ENCODE results near the gene PCSK5. TPM values are rescaled to one million over a fixed set of nuclear protein-coding genes. Genes with fewer than 3 reads are reported as not detected.

PCSK5 gene
- polyA plus RNA-seq, 3 donors, result 4.8 to 13.0 (median 7.1) TPM

DNA sequence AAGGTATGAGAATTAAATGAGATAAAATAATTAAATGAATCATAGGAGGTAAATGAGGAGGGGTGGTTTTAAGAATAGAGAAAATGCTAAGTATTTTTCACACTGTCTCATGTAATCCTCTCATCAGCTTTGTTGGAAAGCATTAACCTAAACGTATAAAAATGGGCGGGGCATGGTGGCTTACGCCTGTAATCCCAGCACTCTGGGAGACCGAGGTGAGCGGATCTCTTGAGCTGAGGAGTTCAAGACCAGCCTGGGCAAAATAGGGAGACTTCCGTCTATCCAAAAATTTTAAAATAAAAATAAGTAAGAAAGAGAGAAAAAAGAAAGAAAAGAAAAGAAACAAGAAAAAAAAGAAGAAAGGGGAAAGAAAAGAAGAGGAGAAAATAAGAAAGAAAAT is 505.7 kb downstream of the PCSK5 start:
- peaks cover 7 to 11% of the 10 kb centered on the region in 2 donors for H3K36me3 Mint-ChIP-seq
- H3K79me2 ChIP-seq (ENCODE audit: insufficient read depth, low read length), result peaks cover 31% of the 10 kb centered on the region
- no peak overlapping the region for H2AFZ ChIP-seq (ENCODE audit: insufficient read depth, low read depth, low read length, poor library complexity, severe bottlenecking)
- H3K9me3 Mint-ChIP-seq, result peaks cover 0 to 5% (median 4%) of the 10 kb centered on the region in 7 donors
- no peak for DNase-seq
- H3K4me3 Mint-ChIP-seq, result no peak overlapping the region
- no peaks in the 10 kb centered on the region for H3K27me3 Mint-ChIP-seq (ENCODE audit: low read depth in 3 of 3)
- H3K36me3 ChIP-seq (replicated peaks in 1 of 2; ENCODE audit: control insufficient read depth in 1 of 2, insufficient read depth in 2 of 2, low read length in 2 of 2), result peaks cover 0 to 12% of the 10 kb centered on the region in 2 donors
- peak overlapping the region in 1 of 2 donors; percentile 99 for H3K27ac ChIP-seq (ENCODE audit: low read depth in 1 of 2, low read length in 2 of 2)
- H3K4me1 Mint-ChIP-seq, result peaks cover 39% of the 10 kb centered on the region
- peaks cover 0 to 4% of the 10 kb centered on the region in 2 donors for H3K9me3 ChIP-seq (replicated peaks in 1 of 2; ENCODE audit: control insufficient read depth in 1 of 2, insufficient read depth in 1 of 2, low read length in 2 of 2)
- H3K27me3 ChIP-seq (ENCODE audit: control insufficient read depth in 2 of 2, insufficient read depth in 2 of 2, low read length in 2 of 2), result no peaks in the 10 kb centered on the region
- no peak overlapping the region for H3K9ac ChIP-seq (ENCODE audit: insufficient read depth, low read length, poor library complexity, severe bottlenecking)
- H3K4me2 ChIP-seq (replicated peaks; ENCODE audit: extremely low read depth, low read length, poor library complexity, severe bottlenecking), result peak overlapping the region; percentile 92
- TF ChIP-seq, protein P1, sequence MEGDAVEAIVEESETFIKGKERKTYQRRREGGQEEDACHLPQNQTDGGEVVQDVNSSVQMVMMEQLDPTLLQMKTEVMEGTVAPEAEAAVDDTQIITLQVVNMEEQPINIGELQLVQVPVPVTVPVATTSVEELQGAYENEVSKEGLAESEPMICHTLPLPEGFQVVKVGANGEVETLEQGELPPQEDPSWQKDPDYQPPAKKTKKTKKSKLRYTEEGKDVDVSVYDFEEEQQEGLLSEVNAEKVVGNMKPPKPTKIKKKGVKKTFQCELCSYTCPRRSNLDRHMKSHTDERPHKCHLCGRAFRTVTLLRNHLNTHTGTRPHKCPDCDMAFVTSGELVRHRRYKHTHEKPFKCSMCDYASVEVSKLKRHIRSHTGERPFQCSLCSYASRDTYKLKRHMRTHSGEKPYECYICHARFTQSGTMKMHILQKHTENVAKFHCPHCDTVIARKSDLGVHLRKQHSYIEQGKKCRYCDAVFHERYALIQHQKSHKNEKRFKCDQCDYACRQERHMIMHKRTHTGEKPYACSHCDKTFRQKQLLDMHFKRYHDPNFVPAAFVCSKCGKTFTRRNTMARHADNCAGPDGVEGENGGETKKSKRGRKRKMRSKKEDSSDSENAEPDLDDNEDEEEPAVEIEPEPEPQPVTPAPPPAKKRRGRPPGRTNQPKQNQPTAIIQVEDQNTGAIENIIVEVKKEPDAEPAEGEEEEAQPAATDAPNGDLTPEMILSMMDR (IDR thresholded peaks at IDR 0.05), result no peak
- H3K4me3 ChIP-seq (replicated peaks in 1 of 3; ENCODE audit: low read depth in 2 of 3, low read length in 3 of 3), result no peak overlapping the region
- H3K4me1 ChIP-seq (ENCODE audit: control insufficient read depth in 1 of 2, insufficient read depth in 2 of 2, low read length in 2 of 2), result peaks cover 29 to 32% of the 10 kb centered on the region in 2 donors
- H4K20me1 ChIP-seq (ENCODE audit: insufficient read depth, low read length), result no peaks in the 10 kb centered on the region
- intact Hi-C loops (cut with micrococcal nuclease), result loop anchor here in 1 of 2 donors (10.0 kb wide), 1 partner anchor 501 kb away; the partner anchor contains the start of gene PCSK5
- H3K27ac Mint-ChIP-seq, result peak overlapping the region in 4 of 7 donors; percentile 99 to 100 (median 100)
- WGBS (ENCODE audit: insufficient coverage), result no CpG with 5 or more reads among the region's 6 CpGs

DNA sequence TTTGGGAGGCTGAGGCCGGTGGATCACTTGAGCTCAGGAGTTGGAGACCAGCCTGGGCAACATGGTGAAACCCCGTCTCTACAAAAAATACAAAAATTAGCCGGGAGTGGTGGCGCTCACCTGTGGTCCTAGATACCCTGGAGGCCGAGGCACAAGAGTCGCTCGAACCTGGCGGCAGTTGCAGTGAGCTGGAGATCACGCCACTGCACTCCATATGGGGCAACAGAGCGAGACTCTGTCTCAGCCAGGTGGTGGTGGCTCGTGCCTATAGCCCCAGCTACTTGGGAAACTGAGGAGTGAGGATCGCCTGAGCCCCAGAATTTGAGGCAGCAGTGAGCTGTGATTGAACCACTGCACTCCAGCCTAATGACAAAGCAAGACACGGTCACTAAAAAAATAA is 506.1 kb downstream of the PCSK5 start:
- peaks cover 0 to 11% of the 10 kb centered on the region in 2 donors for H3K36me3 ChIP-seq (replicated peaks in 1 of 2; ENCODE audit: control insufficient read depth in 1 of 2, insufficient read depth in 2 of 2, low read length in 2 of 2)

More for the DNA sequence above, 506.1 kb downstream of the PCSK5 start:
- Histone ChIP-seq H2AFZ (ENCODE audit: insufficient read depth, low read depth, low read length, poor library complexity, severe bottlenecking) (no peak overlapping the region), H3K9ac (ENCODE audit: insufficient read depth, low read length, poor library complexity, severe bottlenecking) (no peak overlapping the region), H3K9me3 (replicated peaks in 1 of 2; ENCODE audit: control insufficient read depth in 1 of 2, insufficient read depth in 1 of 2, low read length in 2 of 2) (peaks cover 0 to 4% of the 10 kb centered on the region in 2 donors), H3K4me1 (ENCODE audit: control insufficient read depth in 1 of 2, insufficient read depth in 2 of 2, low read length in 2 of 2) (peaks cover 29 to 32% of the 10 kb centered on the region in 2 donors), H3K27ac (ENCODE audit: low read depth in 1 of 2, low read length in 2 of 2) (no peak overlapping the region), H3K27me3 (ENCODE audit: control insufficient read depth in 2 of 2, insufficient read depth in 2 of 2, low read length in 2 of 2) (no peaks in the 10 kb centered on the region), H3K4me3 (replicated peaks in 1 of 3; ENCODE audit: low read depth in 2 of 3, low read length in 3 of 3) (no peak overlapping the region), H3K79me2 (ENCODE audit: insufficient read depth, low read length) (peaks cover 26% of the 10 kb centered on the region), H4K20me1 (ENCODE audit: insufficient read depth, low read length) (no peaks in the 10 kb centered on the region), H3K4me2 (replicated peaks; ENCODE audit: extremely low read depth, low read length, poor library complexity, severe bottlenecking) (no peak overlapping the region)
- TF ChIP-seq, protein P1 (IDR thresholded peaks at IDR 0.05), result no peak
- H3K4me3 Mint-ChIP-seq, result no peak overlapping the region
- H3K27ac Mint-ChIP-seq, result no peak overlapping the region
- H3K4me1 Mint-ChIP-seq, result peaks cover 38% of the 10 kb centered on the region
- peaks cover 6 to 11% of the 10 kb centered on the region in 2 donors for H3K36me3 Mint-ChIP-seq
- intact Hi-C loops (cut with micrococcal nuclease), result loop anchor here in 1 of 2 donors (10.0 kb wide), 1 partner anchor 502 kb away; the partner anchor contains the start of gene PCSK5
- over 99% methylated on average over 12 of the region's 13 CpGs for WGBS (ENCODE audit: insufficient coverage)
- no peak for DNase-seq
- H3K27me3 Mint-ChIP-seq (ENCODE audit: low read depth in 3 of 3), result no peaks in the 10 kb centered on the region
- peaks cover 0 to 5% (median 4%) of the 10 kb centered on the region in 7 donors for H3K9me3 Mint-ChIP-seq
